Measurements from ENCODE around the gene CCDC134. TPM values are rescaled to one million over a fixed set of nuclear protein-coding genes. Genes with fewer than 3 reads are reported as not detected.

CCDC134 gene
- total and polyA plus RNA-seq, 2 donors (not counting 3 experiments of a cell fraction or from before 2014, with no cell fraction given), result 4.5 to 8.4 TPM

DNA sequence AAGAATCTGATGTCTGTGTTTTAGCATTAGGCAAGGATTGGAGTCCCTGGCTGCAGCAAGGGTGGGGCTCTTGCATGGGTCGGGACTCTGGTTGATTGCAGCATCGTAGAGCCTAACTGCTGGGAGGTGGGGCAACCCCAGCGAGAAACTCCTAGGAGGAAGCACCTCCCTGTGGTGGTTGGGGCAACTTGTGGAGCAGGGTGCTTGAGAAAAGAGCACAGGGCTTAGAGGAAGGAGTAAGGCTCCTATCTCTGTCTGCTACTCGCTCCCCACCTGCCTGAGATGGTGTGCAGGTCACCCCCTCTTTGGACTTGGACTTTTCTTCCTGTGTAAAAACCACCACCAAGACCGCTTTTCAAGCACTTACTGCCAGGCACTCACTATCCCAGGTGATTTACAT lies 48.0 kb downstream of the CCDC134 start:
- Histone ChIP-seq H3K9me1 (replicated peaks; ENCODE audit: control insufficient read depth, extremely low read depth, insufficient read depth, low read length) (no peaks in the 10 kb centered on the region), H3K79me2 (ENCODE audit: control insufficient read depth, insufficient read depth, low read length) (peaks cover 91% of the 10 kb centered on the region), H3K9ac (replicated peaks; ENCODE audit: extremely low read depth, insufficient read depth, low read length) (no peak overlapping the region), H2AFZ (ENCODE audit: low read depth, low read length) (no peak overlapping the region), H3K4me3 (replicated peaks in 1 of 3; ENCODE audit: insufficient read depth in 1 of 3, low read depth in 1 of 3, low read length in 3 of 3) (no peak overlapping the region), H3K27ac (ENCODE audit: insufficient read depth, low read depth, low read length) (no peak overlapping the region), H4K20me1 (replicated peaks; ENCODE audit: control insufficient read depth, extremely low read depth, insufficient read depth, low read length) (peaks cover 4% of the 10 kb centered on the region), H3K4me1 (ENCODE audit: control insufficient read depth, extremely low read depth, insufficient read depth, low read length) (peaks cover 13% of the 10 kb centered on the region), H3K4me2 (ENCODE audit: insufficient read depth, low read length) (no peak overlapping the region), H3K36me3 (ENCODE audit: control insufficient read depth in 2 of 2, extremely low read depth in 1 of 2, insufficient read depth in 2 of 2, low read length in 2 of 2) (no peaks in the 10 kb centered on the region), H3K27me3 (ENCODE audit: control insufficient read depth in 2 of 2, insufficient read depth in 2 of 2, low read length in 2 of 2) (no peaks in the 10 kb centered on the region), H3K9me3 (replicated peaks; ENCODE audit: control insufficient read depth, insufficient read depth, low read length) (no peaks in the 10 kb centered on the region)
- ChIA-PET CTCF (no interaction called here), POLR2A (no interaction called here)
- dilution Hi-C loops (cut with MboI; ENCODE audit: extremely low pct_ligation_motif_present, low sequenced_read_pairs) (no loop called here), intact Hi-C loops (cut with micrococcal nuclease) (no loop called here)
- FAIRE-seq, result no peak
- BruUV-seq (replicated peaks), result no TSS peak
- TF ChIP-seq, protein P1, sequence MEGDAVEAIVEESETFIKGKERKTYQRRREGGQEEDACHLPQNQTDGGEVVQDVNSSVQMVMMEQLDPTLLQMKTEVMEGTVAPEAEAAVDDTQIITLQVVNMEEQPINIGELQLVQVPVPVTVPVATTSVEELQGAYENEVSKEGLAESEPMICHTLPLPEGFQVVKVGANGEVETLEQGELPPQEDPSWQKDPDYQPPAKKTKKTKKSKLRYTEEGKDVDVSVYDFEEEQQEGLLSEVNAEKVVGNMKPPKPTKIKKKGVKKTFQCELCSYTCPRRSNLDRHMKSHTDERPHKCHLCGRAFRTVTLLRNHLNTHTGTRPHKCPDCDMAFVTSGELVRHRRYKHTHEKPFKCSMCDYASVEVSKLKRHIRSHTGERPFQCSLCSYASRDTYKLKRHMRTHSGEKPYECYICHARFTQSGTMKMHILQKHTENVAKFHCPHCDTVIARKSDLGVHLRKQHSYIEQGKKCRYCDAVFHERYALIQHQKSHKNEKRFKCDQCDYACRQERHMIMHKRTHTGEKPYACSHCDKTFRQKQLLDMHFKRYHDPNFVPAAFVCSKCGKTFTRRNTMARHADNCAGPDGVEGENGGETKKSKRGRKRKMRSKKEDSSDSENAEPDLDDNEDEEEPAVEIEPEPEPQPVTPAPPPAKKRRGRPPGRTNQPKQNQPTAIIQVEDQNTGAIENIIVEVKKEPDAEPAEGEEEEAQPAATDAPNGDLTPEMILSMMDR (IDR thresholded peaks at IDR 0.05; ENCODE audit: extremely low read depth in 1 of 2, insufficient read depth in 1 of 2, low read depth in 1 of 2, low read length in 2 of 2), result no peak
- TF ChIP-seq EZH2 (IDR thresholded peaks at IDR 0.05; ENCODE audit: borderline replicate concordance, low read depth, low read length, severe bottlenecking) (no peak), POLR2A (IDR thresholded peaks at IDR 0.05; ENCODE audit: low read depth, low read length) (no peak), POLR2AphosphoS5 (IDR thresholded peaks at IDR 0.05; ENCODE audit: insufficient read depth, low read depth, low read length) (no peak), JUN (IDR thresholded peaks at IDR 0.05; ENCODE audit: borderline replicate concordance, insufficient read depth, insufficient read length, low read depth) (no peak), GATA2 (IDR thresholded peaks at IDR 0.05; ENCODE audit: insufficient read depth, insufficient read length, low read depth, low read length) (no peak), MYC (IDR thresholded peaks at IDR 0.05; ENCODE audit: low read depth, low read length) (no peak), FOS (IDR thresholded peaks at IDR 0.05; ENCODE audit: borderline replicate concordance, insufficient read depth, low read length) (no peak)
- TF ChIP-seq, protein P2, sequence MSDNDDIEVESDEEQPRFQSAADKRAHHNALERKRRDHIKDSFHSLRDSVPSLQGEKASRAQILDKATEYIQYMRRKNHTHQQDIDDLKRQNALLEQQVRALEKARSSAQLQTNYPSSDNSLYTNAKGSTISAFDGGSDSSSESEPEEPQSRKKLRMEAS (IDR thresholded peaks at IDR 0.05; ENCODE audit: insufficient read depth, insufficient read length), result no peak
- DNase-seq (ENCODE audit: low read depth, low spot score), result no peak
